Measurements from ENCODE around the gene CLCN6. TPM values are rescaled to one million over a fixed set of nuclear protein-coding genes. Genes with fewer than 3 reads are reported as not detected.

CLCN6 gene
- total RNA-seq, 1 experiment from 2014 or later = 13.7 TPM

DNA sequence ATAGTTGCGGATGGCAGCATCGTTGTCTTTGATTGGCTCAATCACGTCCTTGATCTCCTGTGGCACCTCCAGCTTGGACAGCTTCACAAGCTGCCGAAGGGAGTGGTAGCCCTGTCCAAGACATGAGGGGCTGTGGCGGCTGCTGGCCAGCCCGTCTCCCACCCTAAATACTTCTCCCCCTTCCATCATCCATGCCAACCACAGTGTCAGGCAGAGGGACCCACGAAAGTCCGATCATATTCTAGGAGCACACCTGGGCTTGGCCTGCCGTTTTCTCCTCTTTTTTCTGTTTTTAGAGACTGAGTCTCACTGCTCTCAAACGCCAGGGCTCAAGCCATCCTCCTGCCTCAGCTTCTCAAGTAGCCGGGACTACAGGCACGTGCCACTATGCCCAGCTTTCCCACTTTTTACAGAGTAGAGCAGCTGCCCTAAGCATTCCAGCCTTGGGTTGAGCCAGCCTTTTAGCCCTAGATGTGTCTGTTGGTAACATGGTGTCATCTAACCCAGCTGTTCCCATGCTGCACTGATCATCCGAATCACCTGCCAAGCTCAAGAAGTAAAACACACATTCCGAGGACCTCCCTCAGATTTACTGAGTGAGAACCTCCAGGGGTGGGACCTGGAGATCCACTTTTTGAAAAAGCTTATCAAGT is 10.6 kb upstream of the CLCN6 start (continued):
- no peak for TF ChIP-seq ELF1 (IDR thresholded peaks at IDR 0.05; ENCODE audit: borderline replicate concordance, low read depth)
- TF ChIP-seq SP1 (IDR thresholded peaks at IDR 0.05; ENCODE audit: low read depth) = no peak
- no peak for TF ChIP-seq CTCF (IDR thresholded peaks at IDR 0.05 in 2 of 3, conservative IDR thresholded peaks at IDR 0.05 in 1 of 3; ENCODE audit: borderline replicate concordance in 1 of 3, insufficient read depth in 1 of 3, low read depth in 2 of 3, low read length in 2 of 3)
- TF ChIP-seq POLR2A (IDR thresholded peaks at IDR 0.05; ENCODE audit: borderline replicate concordance, extremely low read depth, insufficient read depth, insufficient read length) = no peak
- no peak for TF ChIP-seq RAD21 (IDR thresholded peaks at IDR 0.05; ENCODE audit: low read depth)
- TF ChIP-seq CBX3 (IDR thresholded peaks at IDR 0.05; ENCODE audit: low read depth) = no peak
- no peak for TF ChIP-seq POLR2AphosphoS5 (IDR thresholded peaks at IDR 0.05; ENCODE audit: low read depth, low read length)
- TF ChIP-seq ZFX (IDR thresholded peaks at IDR 0.05) = no peak

GRCh38 chr1:11796036-11796828 is 9.8 kb upstream of the CLCN6 start:
- no TSS peak for BruUV-seq (replicated peaks)
- no peaks in the 10 kb centered on the region for H3K9me3 ChIP-seq (ENCODE audit: control insufficient read depth in 1 of 2, insufficient read depth in 1 of 2, low read depth in 1 of 2, low read length in 2 of 2)
- DNase-seq (ENCODE audit: low read depth, low spot score) (no peak), ATAC-seq (no peak)
- TF ChIP-seq JUND (IDR thresholded peaks at IDR 0.05) = no peak
- TF ChIP-seq FOSL1 (IDR thresholded peaks at IDR 0.05; ENCODE audit: low read depth) = no peak
- TF ChIP-seq POLR2AphosphoS5 (IDR thresholded peaks at IDR 0.05; ENCODE audit: low read depth, low read length) = no peak
- TF ChIP-seq YY1 (IDR thresholded peaks at IDR 0.05; ENCODE audit: extremely low read depth, insufficient replicate concordance, low read depth, low read length) = no peak
- TF ChIP-seq ZNF274 (IDR thresholded peaks at IDR 0.05; ENCODE audit: low read depth, low read length) = no peak
- no peak overlapping the region for H3K9ac ChIP-seq (ENCODE audit: low read length)
- H4K20me1 ChIP-seq (ENCODE audit: insufficient read depth) = no peaks in the 10 kb centered on the region
- H3K79me2 ChIP-seq (ENCODE audit: insufficient read depth, low read length) = no peaks in the 10 kb centered on the region
- no peaks in the 10 kb centered on the region for H3K9me2 ChIP-seq (ENCODE audit: insufficient read depth)
- H3K4me2 ChIP-seq (ENCODE audit: low read length) = no peak overlapping the region
- peaks cover 22 to 43% of the 10 kb centered on the region in 2 experiments for H3K4me1 ChIP-seq (ENCODE audit: control insufficient read depth in 1 of 2, insufficient read depth in 2 of 2, low read length in 2 of 2)
- POLR2A ChIA-PET = no interaction called here
- CTCF ChIA-PET = interaction anchor here (1.6 kb wide), 1 partner anchor 11 kb away, joined by 3 read pairs; no protein-coding TSS in a partner anchor
- H3K4me3 ChIP-seq (replicated peaks in 1 of 2; ENCODE audit: low read depth in 1 of 2, low read length in 2 of 2) = no peak overlapping the region
- H3K27ac ChIP-seq (ENCODE audit: low read depth, low read length) = no peak overlapping the region
- intact Hi-C loops (cut with micrococcal nuclease) = no loop called here
- no peak overlapping the region for H2AFZ ChIP-seq (ENCODE audit: low read depth, low read length, poor library complexity, severe bottlenecking)
- RAD21 ChIA-PET (ENCODE audit: low non-redundant PET in 1 of 2, low total read pairs in 2 of 2, uncharacterized antibody in 2 of 2, unreplicated experiment in 2 of 2) = no interaction called here
- H3K27me3 ChIP-seq (ENCODE audit: insufficient read depth, low read length) = no peaks in the 10 kb centered on the region
- no peaks in the 10 kb centered on the region for H3K36me3 ChIP-seq (ENCODE audit: control insufficient read depth in 1 of 2, insufficient read depth in 2 of 2, low read length in 2 of 2)

All from HCT116 (cell line).